Activated CD8-positive, alpha-beta memory T cell treated with anti-CD3 and anti-CD28 coated beads, Interleukin-2, amount 50 U/mL, for 24 hours (primary cell): ENCODE results near the gene LRTM2.

Experiments used
- DNase-seq: peaks from one replicate; pipeline ENCODE4 v3.0.0-alpha.2; 2020; ENCODE audit errors: extremely low read depth

The LRTM2 gene

DNA sequence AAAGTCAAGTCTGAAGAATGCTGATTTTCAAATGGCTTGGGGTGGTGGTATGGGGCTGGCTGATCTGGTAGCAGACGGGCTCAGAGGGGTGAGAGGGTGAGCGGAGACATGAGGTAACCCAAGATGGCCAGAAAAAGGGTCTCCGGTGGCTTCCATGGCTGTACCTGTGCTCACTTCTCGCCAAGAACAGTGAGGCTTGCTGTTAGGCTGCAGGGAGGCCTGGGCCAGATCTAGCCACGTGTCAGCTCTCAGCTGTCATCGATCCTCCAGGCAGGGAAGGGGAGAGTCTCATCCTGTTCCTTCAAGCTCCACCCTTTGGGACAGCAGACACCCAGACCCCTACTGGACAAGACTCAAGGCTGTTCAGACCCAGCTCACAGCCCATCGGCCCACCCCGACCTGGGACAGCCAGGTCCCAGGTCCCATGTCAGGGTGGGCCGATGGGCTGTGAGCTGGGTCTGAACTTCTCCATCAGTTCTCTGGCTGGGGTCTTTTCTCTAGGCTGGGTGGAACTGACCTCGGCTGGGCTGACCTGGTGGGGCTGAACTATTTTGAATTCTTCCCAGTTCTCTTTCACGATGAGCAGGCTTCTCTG is 9.0 kb downstream of the LRTM2 start:
- no peak for DNase-seq

- no peak for DNase-seq
Observed at GRCh38 chr12:1830401-1830845, 10.1 kb downstream of the LRTM2 start.

GRCh38 chr12:1830981-1831963 is 10.9 kb downstream of the LRTM2 start:
- no peak for DNase-seq

GRCh38 chr12:1832801-1833595 is 12.6 kb downstream of the LRTM2 start:
- no peak for DNase-seq

DNA sequence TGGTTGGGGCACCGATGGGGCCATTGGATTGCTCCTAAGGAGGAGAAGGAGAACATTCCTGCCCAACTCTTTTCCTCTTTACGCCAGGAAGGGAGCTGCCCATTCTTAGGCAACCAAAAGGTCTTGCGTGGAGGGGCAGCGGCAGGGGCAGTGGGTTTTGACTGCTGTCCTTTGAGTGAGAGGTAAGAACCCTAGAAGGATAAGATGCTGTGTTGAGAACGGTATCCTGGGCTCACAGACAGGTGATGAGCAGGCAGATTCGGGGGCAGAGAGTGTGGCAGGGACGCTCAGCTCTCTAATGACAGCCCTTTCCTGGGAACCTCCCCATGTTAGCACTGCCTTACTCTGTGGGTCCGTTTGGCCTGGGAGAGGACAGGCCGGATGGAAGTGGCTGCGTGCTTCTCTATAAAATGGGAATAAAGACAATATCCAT is 13.2 kb downstream of the LRTM2 start:
- DNase-seq: no peak

GRCh38 chr12:1834186-1834925 is 14.0 kb downstream of the LRTM2 start:
- no peak for DNase-seq

- DNase-seq: no peak
Observed at GRCh38 chr12:1835211-1836131, 15.1 kb downstream of the LRTM2 start.

- no peak for DNase-seq
Observed at GRCh38 chr12:1836241-1836803, 16.0 kb downstream of the LRTM2 start.

DNA sequence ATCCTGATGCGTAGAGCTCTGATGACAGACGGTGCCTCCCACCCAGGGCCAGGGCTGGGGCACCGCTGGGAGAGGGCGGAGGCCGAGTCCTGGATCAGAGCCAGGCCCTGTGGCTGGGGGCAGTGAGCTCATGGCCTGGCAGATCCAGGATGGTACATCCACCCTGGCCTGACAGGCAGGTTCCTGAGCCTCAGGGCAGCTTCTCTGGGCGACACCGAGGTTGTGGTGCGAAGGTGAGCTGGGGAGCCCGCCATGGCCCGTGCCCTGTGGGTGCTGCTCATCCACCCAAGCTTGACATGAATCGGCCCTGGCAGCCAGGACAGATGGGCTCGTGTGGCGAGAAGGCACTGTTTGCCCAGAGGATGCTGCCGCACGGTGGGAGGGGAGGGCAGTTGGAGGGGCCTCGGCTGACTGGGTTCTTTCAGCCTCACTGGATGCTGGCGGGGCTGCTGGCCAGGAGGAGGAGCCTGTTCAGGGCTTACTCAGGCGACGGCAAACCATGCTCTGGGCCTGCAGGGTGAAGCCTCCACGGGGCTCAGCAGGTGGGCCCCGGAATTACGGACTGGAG is 16.6 kb downstream of the LRTM2 start:
- DNase-seq: no peak

DNA sequence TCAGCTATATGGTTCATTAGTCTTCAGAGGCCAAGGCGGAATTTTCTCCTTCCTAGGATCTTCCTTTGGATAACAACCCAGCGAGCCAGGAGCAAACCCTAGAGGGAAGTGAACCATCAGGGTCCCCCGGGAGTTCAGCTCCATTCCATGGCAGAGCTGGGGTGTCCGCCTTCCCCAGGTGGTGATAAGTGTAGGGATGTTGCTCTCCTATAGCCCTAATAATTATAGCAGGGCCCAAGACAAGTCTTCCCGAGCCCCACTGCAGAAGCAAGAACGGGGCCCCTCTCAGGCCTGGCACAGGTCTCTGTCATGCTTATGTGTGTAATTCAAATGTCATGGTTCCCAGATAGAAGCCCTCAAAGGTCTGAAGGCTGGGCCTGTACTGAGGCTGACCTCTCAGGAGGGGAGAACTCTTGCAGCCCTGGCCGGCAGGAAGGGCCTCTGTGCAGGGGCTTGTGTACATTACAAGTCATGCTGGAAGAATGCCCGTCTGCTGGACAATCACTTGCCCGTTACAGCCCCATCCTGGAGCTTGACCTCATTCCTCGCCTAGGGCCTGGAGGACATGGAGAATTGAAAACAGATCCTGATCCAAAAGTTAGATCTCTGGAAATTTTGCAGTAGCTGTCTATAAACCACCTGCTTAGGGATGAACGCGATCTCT is 17.3 kb downstream of the LRTM2 start:
- no peak for DNase-seq

DNA sequence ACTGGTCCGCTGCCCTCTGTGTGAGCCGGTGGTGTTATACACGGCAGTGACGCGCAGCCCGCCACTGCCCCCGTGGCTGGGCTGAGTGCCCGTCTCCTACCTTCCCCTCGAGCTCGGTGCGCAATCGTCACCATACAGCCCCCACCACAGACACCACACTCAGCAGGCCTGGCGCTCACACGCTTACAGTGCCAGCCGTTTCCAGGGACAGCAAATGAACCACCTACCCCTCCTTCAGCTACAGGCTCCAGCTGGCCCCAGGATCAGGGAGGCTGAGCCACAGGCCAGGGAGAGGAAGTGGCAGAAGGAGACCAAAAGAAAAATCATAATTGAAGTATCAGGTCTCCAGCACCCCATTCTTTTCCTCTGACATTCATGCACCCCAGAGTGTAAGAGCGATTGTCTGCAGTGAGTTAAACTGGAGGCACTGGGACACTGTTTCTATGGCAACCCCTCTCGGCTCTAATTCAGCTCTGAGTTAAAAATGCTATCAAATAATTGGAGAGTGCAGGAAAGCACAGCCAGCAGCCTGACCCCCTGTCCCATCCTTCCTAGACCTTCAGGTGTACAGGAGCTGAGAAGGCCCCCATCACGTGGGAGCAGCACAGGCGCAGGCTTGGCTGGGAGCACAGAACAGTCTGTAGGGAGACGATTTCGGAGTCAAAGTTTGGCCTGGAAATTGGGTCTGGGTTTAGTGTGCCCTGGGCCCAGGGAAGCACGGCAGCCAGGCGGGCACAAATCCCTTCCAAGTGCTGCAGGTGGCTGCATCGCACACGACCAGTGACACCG is 18.0 kb downstream of the LRTM2 start:
- no peak for DNase-seq

DNA sequence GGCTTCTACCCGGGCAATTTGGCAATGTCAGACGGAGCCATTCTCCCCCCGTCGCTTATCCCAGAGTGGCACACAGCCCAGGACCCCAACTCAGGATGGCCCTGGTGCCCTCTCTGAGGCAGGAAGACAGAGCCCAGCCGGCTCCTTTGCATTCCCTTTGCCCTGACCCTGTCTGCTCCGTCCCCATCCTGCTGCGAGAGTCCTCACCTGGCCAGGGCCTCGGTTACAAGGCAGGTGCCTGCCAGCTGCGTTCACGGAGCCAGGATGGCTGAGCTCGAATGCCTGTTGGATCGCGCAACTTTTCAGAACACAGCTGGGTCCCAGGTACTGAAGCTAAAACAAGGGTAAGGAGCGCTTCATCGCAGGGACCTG is 18.6 kb downstream of the LRTM2 start:
- DNase-seq: no peak

- no peak for DNase-seq
Observed at GRCh38 chr12:1839464-1839863, 19.1 kb downstream of the LRTM2 start.

DNA sequence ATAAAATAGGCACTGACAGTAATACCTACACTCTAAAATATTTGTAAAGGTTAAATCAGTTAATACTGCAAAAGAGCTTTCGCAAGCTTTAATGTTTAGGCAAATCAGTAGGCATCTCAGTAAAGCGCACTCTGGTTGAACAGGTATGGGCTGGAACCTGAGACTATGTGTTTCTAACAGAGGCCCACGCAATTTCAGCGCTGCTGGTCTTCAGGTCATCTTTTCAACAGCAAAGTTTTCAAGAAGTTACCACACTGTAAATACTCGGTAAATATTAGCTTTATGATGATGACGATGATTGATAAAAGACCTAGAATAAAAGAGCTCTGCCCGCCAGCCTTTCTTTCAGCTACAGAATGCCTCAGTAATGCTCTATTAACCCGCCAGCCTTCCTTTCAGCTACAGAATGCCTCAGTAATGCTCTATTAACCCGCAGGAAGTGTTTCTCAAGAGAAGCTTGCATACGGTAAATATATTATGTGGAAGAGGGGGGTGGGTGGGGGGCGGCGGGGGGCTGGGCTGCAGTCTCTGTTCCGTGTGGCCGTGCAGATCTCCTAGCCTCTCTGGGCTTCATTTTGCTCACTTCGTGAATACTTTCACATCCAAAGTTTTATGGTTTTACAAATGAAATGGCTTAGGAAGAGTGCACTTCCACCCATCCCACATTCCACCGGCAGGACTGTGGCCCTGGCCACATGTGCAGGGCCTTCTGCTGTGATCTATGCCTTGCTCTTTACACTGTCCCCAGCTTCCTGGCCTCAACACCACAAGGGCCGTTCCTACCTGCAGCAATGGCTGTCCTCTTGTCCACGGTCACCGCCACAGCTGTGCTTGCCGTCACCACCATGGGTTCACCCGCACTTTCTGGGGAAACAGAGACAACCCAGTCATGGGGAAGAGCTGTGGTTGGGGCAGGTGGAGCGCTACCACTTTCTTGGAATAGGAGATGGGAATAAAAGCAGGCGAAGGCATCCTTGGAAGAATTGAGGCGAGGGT is 19.9 kb downstream of the LRTM2 start:
- no peak for DNase-seq

GRCh38 chr12:1840981-1841425 is 20.6 kb downstream of the LRTM2 start:
- DNase-seq: no peak

DNA sequence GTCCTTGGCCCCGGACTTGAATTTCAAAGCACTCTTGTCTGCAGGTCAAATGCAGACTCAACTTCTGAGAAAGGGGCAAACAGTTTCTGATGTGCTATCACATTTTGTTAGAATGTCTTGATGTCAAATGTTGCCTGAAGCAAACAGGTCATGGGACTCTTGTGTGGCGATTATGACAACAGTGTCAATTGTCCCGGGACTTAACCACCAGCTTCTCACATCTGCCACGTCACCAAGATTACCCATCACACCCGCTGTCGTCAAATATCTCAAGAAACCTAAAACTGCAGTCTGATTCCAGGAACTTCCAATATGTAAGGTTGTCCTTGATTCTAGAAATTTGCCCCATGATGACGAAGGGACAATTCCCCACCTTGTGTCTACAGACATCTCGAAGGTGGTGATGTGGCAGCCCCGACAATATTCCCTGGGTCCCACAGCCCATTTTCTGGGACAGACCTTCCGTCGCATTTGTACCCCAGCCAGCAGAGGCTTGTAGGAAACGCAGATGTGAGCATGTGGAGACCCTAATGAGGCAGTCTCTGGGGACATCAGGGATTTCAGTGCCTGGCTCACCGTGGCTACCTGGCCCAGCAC is 21.3 kb downstream of the LRTM2 start:
- no peak for DNase-seq
